ENCODE measurements around the gene DPH2.

DPH2 gene

GRCh38 chr1:44016890-44017400, 47.1 kb downstream of the DPH2 start:
- TF ChIP-seq CTCF (IDR thresholded peaks at IDR 0.05; ENCODE audit: low read depth, low read length, missing control alignments), result no peak
- DNase-seq (ENCODE audit: extremely low read depth, low read depth), result no peak
- H3K4me3 ChIP-seq (replicated peaks; ENCODE audit: low read depth, low read length), result no peak overlapping the region

- no peak for TF ChIP-seq CTCF (IDR thresholded peaks at IDR 0.05; ENCODE audit: low read depth, low read length, missing control alignments)
- no peak overlapping the region for H3K4me3 ChIP-seq (replicated peaks; ENCODE audit: low read depth, low read length)
- no peak for DNase-seq (ENCODE audit: extremely low read depth, low read depth)
Measured at GRCh38 chr1:44019466-44019948, 49.7 kb downstream of the DPH2 start.

- no peak for DNase-seq (ENCODE audit: extremely low read depth, low read depth)
- no peak overlapping the region for H3K4me3 ChIP-seq (replicated peaks; ENCODE audit: low read depth, low read length)
- TF ChIP-seq CTCF (IDR thresholded peaks at IDR 0.05; ENCODE audit: low read depth, low read length, missing control alignments), result no peak
Measured at GRCh38 chr1:44020464-44020863, 50.7 kb downstream of the DPH2 start.

- no peak for DNase-seq (ENCODE audit: extremely low read depth, low read depth)
- H3K4me3 ChIP-seq (replicated peaks; ENCODE audit: low read depth, low read length), result no peak overlapping the region
- TF ChIP-seq CTCF (IDR thresholded peaks at IDR 0.05; ENCODE audit: low read depth, low read length, missing control alignments), result no peak
Measured at GRCh38 chr1:44021156-44021555, 51.3 kb downstream of the DPH2 start.

- TF ChIP-seq CTCF (IDR thresholded peaks at IDR 0.05; ENCODE audit: low read depth, low read length, missing control alignments), result no peak
- DNase-seq (ENCODE audit: extremely low read depth, low read depth), result no peak
- no peak overlapping the region for H3K4me3 ChIP-seq (replicated peaks; ENCODE audit: low read depth, low read length)
Measured at GRCh38 chr1:44021581-44022321, 51.9 kb downstream of the DPH2 start.
